CD4-positive, alpha-beta T cell treated with Interleukin-4 for 4 hours (primary cell): ENCODE results near the gene ELP5.

Source experiments
- DNase-seq: peaks from one replicate; pipeline ENCODE4 v3.0.0-alpha.2; 2020

The ELP5 gene, protein sequence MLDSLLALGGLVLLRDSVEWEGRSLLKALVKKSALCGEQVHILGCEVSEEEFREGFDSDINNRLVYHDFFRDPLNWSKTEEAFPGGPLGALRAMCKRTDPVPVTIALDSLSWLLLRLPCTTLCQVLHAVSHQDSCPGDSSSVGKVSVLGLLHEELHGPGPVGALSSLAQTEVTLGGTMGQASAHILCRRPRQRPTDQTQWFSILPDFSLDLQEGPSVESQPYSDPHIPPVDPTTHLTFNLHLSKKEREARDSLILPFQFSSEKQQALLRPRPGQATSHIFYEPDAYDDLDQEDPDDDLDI

DNA sequence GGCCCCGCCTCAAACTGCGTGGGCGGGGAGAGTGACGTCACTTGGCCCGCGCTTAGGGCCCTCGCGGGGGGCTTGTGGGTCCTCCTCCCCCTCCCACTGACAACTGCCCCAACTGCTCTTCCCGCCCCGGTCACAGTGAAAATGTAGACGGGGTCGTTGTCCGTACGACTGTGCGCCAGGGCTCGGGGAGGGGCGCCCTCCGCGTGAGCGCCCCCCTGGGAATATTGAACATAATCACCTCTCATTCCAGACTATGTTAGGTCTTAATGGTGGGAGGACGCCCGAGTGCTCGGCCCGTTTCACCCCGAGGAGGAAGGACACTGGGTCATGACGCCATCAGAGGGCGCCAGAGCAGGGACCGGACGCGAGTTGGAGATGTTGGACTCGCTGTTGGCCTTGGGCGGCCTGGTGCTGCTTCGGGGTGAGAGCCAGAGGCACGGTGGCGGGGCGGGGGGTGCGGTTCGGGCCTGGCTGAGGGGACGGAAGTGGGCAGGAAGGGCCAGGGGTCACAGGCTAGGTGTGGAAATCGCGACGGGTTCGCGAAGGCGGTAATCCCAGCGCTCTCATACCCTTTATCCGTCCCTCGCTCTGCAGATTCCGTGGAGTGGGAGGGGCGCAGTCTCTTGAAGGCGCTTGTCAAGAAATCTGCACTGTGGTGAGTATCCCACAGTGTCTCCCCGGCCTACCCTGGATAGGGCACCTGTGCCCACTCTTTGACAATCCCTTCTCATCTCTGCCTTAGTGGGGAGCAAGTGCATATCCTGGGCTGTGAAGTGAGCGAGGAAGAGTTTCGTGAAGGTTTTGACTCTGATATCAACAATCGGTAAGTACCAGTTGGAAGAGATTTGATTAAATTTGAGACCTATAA lies at the start of gene ELP5:
ELP5 (plus strand) TSS at position 40 of the 868 bp plus-strand sequence; CDS start at position 376, 336 bp downstream.
- DNase-seq: peak; percentile 88

DNA sequence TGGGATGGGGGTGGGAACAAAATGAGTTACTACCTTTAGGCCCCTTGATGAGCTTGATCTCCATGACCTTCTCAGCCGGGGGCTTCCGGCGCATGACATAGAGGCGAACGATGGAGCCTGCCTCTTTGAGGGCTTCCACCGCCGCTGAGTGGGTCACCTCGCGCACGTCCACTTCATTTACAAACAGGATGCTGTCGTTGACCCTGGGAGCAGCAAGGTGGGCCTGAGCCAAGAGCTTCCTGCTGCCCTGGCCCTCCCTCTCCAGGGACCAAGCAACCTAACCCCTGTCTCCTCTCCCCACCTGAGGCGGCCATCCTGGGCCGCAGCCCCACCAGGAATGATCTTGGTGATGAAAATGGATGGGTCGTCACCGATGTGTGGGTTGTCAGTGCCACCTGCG lies 48.6 kb upstream of the ELP5 start:
- no peak for DNase-seq

DNA sequence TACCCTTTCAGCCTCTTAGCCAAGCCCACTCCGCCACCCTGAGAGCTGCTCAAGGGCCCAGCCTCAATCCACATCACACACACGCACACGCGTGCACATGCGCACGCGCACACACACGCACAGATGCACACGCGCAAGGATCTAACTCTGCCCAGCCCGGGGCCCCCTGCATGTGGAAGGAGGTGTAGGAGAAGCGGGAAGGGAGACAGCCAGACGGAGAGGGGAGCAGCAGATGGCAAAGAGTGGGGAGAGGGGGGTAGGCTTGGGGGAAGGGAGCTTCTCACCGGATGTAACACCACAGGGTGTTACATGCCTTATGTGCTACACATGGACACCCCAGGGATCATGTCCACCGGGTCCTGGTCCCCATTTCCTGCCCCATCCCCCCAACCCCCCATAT lies 47.7 kb upstream of the ELP5 start:
- DNase-seq: no peak

DNA sequence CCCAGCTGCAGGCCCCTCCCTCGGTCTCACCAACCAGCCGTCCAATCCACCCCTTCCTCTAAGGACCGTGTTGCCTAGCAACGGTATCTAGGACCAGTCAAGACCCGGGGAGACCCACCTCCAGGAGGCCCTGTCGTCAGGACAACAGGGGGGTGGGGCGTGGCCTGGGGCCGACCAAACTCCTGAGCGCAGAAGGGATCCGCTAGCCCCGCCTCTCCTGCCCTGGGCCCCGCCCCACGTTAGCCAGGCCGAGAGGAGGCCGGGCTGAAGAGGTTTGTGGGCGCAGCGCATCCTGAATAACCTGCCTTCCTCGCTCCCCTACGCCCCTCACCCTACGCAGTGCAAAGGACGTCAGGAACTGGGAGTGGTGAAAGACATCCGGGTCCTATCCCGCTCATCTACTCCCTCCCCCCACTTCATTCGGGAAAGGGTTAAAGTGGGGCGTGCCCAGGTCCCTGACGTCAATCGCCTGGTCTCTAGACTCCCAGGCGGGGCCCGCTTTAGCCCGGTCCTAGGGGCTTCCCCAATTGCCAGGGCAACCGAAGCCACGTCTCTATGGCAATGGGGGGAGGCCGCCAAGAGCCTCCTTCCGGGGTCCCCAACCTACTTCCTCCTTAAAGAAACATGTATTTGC lies 47.1 kb upstream of the ELP5 start:
- peak; percentile 99 for DNase-seq

DNA sequence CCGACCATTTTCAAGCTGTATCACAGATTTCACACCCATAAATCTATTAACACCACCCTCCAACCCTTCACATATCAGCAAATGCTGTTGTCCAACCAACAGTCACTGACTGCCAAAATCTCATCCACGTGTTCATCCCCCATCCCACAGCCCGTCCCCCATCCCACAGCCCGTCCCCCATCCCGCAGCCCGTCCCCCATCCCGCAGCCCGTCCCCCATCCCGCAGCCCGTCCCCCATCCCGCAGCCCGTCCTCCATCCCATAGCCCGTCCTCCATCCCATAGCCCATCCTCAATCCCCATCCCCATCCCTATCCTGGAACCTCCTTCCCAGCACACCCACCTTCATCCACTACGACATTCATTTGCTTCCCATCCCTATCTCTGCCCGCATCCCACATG lies 46.5 kb upstream of the ELP5 start:
- DNase-seq: no peak

DNA sequence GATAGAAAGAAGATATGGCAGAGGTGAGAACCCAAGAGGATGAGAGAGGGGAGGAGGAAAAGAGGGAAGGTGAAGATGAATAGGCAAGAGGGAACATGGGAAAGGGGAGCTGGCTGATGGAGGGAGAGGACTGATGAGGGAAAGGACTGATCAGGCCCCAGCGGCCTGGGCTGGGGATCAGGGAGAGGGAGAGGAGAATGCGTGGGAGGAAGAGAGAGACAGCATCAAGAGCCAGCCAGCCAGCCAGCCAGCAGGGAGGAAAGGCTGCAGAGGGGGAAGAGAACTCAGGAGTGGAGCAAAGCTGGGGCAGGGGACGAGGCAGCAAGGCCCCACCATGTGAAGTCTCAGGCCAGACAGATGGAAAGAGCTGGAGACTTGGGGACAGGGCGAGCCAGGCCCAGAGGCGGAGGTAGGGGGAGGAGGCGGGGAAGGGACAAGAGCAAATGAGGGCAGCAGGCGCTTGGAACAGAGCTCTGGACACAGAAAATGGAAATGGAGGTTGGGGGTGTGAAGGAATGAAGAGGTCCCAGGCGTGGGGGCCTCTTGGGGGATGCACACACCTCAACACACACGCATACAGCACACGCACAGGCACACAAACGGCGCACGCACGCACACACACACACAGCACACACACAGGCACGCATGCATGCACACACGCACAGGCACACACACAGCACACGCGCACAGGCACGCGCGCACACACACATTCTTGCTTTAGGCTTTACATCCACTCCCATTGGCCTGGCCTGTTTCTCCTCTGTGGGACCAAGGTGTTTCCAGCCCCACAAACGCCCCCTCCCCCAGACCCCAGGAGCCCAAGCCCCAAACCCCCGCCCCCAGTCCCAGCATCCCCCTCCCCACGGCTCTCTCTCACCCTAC lies 44.7 kb upstream of the ELP5 start:
- no peak for DNase-seq

DNA sequence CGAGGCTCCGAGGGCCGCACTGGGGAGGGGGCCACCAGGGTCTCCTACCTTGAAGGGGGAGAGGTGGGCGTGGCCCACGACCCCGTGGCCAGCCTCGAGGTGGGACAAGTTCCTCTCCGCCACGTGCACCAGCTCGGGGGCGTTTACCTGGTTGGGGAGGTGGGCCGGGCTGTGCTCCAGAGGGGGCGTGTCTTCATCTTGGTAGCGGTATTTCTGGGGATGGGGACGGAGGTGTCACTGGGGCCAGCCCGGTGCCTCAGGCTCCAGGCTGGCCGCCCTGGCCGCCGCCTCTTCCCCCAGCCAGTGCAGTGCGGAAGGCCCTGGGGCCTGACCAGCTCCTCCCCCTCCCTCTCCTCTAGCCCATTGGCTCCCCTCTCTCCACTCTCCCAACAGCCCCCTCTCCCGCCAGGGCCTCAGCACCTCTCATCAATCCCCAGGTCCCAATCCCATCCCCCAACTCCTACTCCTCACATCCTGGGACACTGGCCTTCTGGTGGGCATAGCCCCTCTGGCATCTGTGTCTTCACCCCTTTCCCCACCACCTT lies 43.9 kb upstream of the ELP5 start:
- no peak for DNase-seq

DNA sequence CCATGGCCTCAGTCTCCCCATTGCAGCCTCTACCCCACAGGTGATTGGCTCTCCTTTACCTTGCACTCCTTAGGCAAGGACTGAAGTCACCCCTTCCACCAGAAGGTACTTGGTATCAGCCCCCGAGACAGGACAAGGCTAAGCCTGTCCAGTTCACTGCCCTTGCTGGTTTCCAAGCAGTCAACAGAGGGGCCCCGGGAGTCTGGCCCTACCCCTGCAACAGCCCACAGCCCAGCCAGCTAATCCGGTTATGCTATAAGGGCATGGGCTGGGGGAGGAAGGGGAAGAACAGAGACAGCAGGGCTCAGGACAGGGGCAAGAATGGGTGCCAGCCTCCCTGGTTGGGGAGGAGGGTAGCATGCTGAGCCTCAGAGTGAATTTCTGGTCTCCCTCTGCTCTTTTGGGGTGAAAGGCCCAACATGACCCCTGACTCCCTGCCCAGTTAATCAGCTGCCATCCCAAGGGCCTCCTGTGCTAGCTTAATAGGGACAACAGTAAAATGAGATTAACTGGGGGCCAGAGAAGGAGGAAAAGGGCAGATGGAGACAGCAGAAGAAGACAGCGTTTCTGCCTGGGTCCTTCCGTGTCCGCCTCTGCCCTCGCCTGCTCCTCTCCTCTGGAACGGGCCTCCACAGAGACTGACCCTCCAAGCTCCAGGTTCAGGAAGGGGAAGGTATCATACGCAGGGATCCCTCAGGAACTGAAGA lies 43.1 kb upstream of the ELP5 start:
- no peak for DNase-seq

DNA sequence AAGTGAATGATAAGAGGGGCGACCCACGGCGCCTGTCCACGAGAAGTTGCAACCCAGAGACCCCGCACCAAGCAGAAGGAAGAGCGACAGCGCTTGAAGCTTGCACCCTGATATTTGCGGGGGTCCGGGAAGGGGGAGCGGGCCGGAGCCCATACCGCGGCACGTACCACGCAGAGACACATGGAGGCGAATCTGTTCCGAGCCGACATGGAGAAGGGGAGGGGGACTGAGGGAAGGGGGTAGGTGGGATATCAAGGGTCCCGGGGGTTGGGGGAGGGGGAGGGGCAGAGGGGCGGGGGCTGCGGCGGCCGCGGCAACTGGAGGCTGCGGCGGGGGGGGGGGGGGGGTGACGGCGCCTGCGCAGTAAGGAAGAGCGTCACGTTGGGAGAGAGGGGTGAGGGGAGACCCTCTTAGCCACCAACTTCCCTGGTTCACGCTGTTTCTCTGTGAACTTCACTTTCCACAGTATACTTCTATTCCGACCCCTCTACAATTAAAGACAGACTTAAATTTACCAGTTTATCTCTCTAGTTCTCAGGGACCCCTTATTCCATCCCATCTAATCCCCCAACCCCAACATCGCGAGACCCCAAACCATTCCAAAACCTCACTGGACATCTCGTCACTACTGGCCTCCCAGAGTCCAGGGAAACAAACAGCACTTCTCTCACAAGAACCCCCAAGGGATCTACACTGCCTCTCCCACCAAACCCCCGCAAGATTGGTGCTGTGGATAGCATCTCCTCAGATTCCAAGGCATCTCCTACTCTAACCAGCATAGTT lies 40.3 kb upstream of the ELP5 start:
- DNase-seq: no peak

DNA sequence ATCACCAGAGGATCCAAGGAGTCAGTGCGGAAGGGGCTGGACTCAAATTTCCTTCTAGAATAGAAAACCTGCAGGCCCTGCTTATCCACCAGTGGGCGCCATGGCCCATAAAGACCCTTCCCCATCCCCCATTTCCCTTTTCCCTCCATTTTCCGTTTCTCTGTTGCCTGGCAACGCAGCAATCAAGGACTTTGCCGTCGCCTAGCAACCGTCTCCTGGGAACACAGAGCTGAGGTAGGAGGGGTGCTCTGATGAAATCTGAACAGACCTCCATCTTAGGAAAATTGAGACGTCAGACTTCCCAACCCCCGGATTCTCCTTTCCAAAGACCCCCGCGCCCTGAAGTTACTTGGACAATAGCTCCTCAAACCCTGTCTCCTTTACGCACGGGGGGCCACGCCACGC lies 38.1 kb upstream of the ELP5 start:
- DNase-seq: peak; percentile 91

DNA sequence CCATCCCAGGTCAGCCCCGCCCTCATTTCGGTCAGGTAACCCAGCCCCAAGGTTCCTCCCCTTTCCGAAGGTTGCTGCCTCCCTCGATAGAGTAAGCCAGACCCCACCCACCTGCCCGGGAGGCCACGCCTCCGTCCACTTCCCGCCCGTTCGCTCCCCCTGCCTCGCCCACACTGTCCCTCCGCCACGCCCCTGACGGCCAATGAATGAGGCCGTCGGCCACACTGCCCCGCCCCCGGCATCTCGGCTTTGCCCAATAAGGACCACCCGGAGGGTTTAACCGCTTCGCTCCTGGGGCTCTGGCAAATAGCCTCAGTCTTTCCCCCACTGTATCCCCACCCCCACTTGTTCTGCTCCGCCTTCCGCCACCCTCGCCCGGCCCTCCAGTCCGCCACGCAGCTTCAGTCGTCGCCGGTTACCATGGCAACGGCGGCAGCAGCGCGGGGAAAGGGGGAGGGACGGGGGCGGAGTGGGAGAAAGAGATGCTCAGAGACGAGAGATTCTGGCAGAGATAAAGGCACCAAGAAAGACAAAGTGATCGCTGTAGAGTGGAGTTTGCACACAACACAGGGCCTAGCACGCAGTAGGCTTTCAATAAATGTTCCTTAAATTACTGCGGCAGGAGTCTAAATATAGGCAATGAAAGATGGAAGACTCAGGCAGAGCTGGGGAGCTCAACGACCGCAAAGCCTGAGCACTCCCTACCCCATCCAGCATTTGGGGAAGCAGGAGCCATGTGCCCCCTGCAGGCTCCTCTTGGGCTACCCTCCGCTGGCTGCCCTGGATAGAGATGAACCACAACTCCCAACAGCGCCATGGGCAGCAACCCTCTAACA lies 37.5 kb upstream of the ELP5 start:
- peak; percentile 100 for DNase-seq

DNA sequence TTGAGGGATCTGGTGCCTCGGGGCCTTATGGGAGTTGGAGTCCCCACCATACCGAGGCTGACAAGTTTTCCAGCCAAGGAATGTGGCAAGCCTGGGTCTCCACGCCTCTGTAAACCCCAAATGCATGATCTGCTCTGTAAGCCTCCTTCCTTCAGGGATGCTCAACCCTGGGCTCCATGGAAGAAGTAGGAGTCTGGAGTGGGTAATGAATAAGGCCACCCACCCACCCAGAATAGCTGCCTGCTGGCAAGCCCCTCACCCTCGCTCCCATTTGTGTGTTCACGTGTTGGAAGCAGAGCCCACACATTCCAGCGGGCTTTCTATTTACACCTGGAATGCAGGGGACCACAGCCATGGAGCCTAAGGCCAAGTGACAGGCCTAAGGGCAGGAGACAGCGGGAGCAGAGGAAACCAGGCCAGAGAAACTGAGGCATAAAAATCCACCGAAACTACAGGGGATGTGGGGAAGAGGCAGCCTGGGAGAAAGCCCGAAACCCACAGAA lies 36.8 kb upstream of the ELP5 start:
- no peak for DNase-seq

DNA sequence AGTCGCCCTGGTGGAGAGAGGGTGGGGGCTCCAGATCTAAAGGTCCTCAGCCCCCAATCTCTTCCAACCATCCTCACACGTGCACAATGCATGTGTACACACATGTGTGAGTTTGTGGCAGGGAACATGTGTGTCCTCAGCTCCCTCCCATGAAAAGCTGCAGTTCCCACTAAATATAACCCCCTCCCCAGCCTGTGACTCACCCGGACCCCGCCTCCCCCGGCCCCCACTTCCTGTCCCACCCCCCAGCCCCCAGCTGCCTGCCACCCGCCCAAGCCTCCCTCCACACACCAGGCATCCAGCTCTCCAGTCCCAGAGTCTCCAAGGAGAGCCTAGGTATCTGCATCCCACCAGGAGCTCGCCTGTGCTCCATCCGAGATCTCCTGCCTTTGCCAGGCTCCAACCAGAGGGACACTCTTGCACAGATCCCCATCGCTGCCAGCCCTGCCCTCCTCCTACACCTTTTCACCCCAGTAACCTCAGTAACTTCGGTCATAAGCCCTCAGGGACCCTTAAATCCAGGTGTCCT lies 36.3 kb upstream of the ELP5 start:
- peak; percentile 32 for DNase-seq

DNA sequence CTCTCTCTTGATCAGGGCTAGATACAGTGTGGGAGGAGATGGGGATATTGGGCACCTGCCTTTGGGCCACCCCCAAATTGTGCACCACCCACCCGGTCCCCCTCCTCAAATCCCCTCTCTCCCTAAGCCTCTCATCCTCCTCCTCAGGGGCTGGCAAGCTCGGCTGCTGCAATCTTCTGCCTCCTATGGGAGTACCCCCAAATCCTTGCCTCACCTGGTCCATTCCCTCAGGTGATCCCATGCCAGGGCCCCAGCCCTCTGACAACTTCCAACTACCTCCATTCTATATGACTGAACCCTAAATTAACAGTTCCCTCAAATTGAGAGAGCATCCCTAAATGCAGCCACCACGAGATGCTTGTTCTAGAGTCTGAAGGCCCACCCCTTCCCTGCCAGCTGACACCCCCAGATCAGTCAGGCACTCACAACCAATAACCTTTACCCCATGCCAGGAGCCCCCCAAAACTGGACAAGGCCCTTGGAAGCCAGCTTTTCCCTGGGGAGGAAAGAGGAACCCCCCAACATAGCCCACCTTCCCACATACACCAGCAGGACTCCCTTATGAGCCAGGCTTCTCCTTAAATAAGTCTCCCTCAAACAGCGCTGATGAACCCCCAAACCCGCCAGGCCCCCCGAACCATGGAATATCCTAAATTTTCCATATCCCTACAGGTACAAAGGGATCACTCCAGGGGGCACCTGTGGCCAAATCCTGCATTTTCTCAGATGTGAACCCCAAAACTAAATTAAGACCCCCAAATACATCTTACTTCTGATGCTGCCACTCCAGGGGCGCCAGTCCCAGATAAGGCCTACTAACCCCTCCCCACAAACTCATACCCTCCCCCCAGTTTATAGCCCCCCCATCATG lies 35.5 kb upstream of the ELP5 start:
- no peak for DNase-seq

DNA sequence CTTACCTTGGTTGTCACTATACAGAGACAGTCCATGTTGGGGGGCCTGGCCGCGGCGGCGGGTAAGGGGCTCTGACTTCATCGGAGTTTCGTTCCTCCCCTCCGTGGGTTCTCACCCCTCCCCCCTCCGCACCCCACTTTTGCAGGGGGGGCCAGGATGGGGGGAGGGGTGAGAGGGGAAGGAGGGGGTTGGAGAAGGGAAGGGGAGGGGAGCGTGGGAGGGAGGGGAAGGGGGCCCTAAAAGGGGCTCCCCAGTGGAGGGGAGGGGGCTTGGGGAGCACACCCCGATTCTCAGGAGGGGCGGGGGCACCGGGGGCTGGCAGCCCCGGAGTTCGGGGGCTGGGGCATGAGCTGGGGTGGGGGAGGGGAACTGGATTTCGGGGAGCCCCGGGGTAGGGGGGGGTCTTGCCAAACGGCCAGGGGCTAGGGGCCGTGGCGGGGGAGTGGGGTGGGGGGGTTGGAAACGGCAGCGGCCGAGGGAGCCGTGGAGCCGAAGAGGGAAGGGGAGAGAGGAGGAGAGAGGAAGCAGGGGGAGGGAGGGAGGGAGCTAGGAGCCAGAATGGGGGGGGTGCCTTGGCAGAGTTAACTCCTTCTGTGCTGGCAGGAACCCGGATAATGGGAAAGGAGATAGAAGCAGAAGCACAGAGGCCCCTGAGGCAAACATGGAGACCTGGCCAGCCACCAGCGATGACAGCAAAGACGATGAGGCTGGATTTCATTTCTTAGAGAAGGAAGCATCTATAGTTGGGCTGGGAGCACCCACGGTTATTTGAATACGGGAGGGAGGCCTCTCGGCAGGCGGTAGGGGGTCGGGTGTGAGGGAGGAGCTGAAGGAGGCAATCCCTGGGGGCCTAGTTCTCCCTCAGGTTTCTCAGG lies 34.7 kb upstream of the ELP5 start:
- no peak for DNase-seq

DNA sequence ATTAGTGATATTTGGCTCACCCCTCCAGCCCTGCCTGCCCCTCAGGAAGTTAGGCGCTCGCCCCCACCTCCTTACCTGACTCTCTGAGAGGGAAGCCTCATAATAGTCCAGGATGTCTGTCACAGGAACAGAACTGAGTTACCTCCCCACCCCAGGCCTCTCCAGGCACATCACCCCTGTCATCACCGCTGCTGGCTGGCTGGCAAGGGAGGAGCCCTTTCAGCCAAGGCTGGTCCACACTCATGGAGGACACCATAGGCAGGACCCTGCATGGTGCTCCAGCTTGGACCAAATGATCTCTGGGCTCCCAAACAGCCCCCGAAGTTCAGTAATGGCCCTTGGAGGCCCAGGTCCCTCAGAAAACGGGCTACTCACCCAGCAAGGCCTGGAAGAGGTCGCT lies 33.8 kb upstream of the ELP5 start:
- no peak for DNase-seq

DNA sequence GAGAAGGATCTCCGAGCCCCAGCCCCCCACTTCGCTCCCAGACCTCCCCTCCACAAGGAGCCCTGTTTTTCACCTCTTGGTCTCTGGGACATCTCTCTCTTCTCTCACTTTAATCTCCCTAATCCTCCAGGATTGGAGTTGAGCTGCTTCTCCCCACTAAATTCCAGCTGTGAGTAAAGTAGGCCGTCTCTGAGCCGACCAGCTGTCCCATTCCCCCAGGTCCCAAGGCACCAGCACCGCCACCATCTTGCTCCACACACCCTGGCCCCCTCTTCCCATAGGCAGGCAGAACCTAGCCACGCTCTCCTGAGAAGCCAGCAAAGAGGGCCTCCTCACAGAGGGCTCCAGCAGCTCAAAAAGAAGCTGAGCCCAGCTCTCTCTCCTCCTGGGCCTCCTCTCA lies 33.3 kb upstream of the ELP5 start:
- no peak for DNase-seq
